IMR-90 (cell line): ENCODE data around the gene GSG1. TPM values are rescaled to one million over a fixed set of nuclear protein-coding genes. Genes with fewer than 3 reads are reported as not detected.

Experiments
- ATAC-seq: fragments of 200-7000 bp; cut with Tn5 transposase; 2 replicates; pipeline ENCODE4 v1.9.1; 2020; ENCODE audit warnings: low read depth, mild to moderate bottlenecking, moderate library complexity
- BruUV-seq: library from RNA; stranded (reverse); fragments of 400-500 nt; replicated peaks from 2 replicates; lab custom pipeline; 2021; lab: Mats Ljungman, UMichigan
- CTCF ChIA-PET: fragments of 300-600 bp; formaldehyde crosslinking; extraction: SDS; loops from one replicate; lab custom pipeline; 2021; ENCODE audit warnings: antibody characterized with exemption; lab: Yijun Ruan, JAX
- POLR2A ChIA-PET: fragments of 300-600 bp; sonication (Branson Sonifier 250); formaldehyde crosslinking; loops from one replicate; lab custom pipeline; 2022; ENCODE audit warnings: antibody characterized with exemption; ENCODE audit not compliant: unreplicated experiment; lab: Charles Lee
- DNase-seq: peaks from one replicate; pipeline ENCODE4 v3.0.0; 2013
- H2AFZ ChIP-seq: replicated peaks from 2 replicates; pipeline ENCODE3; 2013; ENCODE audit warnings: low read length, mild to moderate bottlenecking; ENCODE audit not compliant: poor library complexity
- H2AK5ac ChIP-seq: 2 replicates; pipeline ENCODE4 v1.6.1; 2013; ENCODE audit warnings: low read depth, low read length, inconsistent platforms
- H2AK9ac ChIP-seq: replicated peaks from 2 replicates; pipeline ENCODE3; 2013; ENCODE audit warnings: mild to moderate bottlenecking, low read depth, low read length, moderate library complexity; ENCODE audit not compliant: poor library complexity
- H2BK120ac ChIP-seq: 2 replicates; pipeline ENCODE4 v1.6.1; 2013; ENCODE audit warnings: low read depth, low read length, inconsistent platforms
- H2BK15ac ChIP-seq: 3 replicates; pipeline ENCODE4 v1.6.1; 2013; ENCODE audit warnings: low read depth, low read length, inconsistent platforms
- H2BK20ac ChIP-seq: 2 replicates; pipeline ENCODE4 v1.6.1; 2013; ENCODE audit warnings: low read depth, mild to moderate bottlenecking, inconsistent platforms, low read length, moderate library complexity
- H2BK5ac ChIP-seq: 2 replicates; pipeline ENCODE4 v1.6.1; 2013; ENCODE audit warnings: mild to moderate bottlenecking, low read depth, low read length, inconsistent platforms; ENCODE audit not compliant: poor library complexity, severe bottlenecking
- H3K14ac ChIP-seq: replicated peaks from 2 replicates; pipeline ENCODE4 v1.6.1; 2013; ENCODE audit warnings: low read depth, low read length, inconsistent platforms
- H3K18ac ChIP-seq: 2 replicates; pipeline ENCODE4 v1.6.1; 2013; ENCODE audit warnings: low read depth, low read length, control low read depth
- H3K23ac ChIP-seq: 2 replicates; pipeline ENCODE4 v1.6.1; 2013; ENCODE audit warnings: low read depth, low read length, inconsistent platforms
- H3K27ac ChIP-seq: 2 replicates; pipeline ENCODE4 v1.5.1; 2013; ENCODE audit warnings: mild to moderate bottlenecking, control low read depth, low read length; ENCODE audit not compliant: insufficient read depth
- H3K27me3 ChIP-seq: 2 replicates; pipeline ENCODE4 v1.6.1; 2013; ENCODE audit warnings: low read length; ENCODE audit not compliant: control insufficient read depth, insufficient read depth
- H3K36me3 ChIP-seq: 2 replicates; pipeline ENCODE4 v1.6.1; 2013; ENCODE audit warnings: low read length, mixed read lengths; ENCODE audit not compliant: control insufficient read depth, insufficient read depth
- H3K4ac ChIP-seq: 2 replicates; pipeline ENCODE4 v1.6.1; 2013; ENCODE audit warnings: low read depth, low read length, inconsistent platforms
- H3K4me1 ChIP-seq: 2 replicates; pipeline ENCODE4 v1.6.1; 2013; ENCODE audit warnings: low read length, mixed read lengths; ENCODE audit not compliant: control insufficient read depth, insufficient read depth
- H3K4me2 ChIP-seq: 2 replicates; pipeline ENCODE4 v1.6.1; 2013; ENCODE audit warnings: low read depth, mild to moderate bottlenecking, control low read depth, low read length, moderate library complexity
- H3K4me3 ChIP-seq: 2 replicates; pipeline ENCODE4 v1.5.1; 2013; ENCODE audit warnings: low read depth, mild to moderate bottlenecking, control low read depth, low read length, moderate library complexity; ENCODE audit not compliant: insufficient read depth
- H3K56ac ChIP-seq: 2 replicates; pipeline ENCODE4 v1.6.1; 2013; ENCODE audit warnings: low read length, inconsistent platforms; ENCODE audit not compliant: insufficient read depth; ENCODE audit errors: extremely low read depth
- H3K79me1 ChIP-seq, 2 experiments: 2 replicates each; pipeline ENCODE4 v1.6.1; 2013; ENCODE audit warnings: low read length in 2 of 2, inconsistent platforms in 1 of 2, low read depth in 1 of 2
- H3K9ac ChIP-seq: 2 replicates; pipeline ENCODE4 v1.6.1; 2013; ENCODE audit warnings: low read depth, low read length, control low read depth
- H3K9me1 ChIP-seq: 2 replicates; pipeline ENCODE4 v1.6.1; 2013; ENCODE audit warnings: low read length, inconsistent platforms; ENCODE audit not compliant: insufficient read depth
- H3K9me3 ChIP-seq: 2 replicates; pipeline ENCODE4 v1.6.1; 2013; ENCODE audit warnings: low read length; ENCODE audit not compliant: control insufficient read depth, insufficient read depth
- H4K20me1 ChIP-seq: 2 replicates; pipeline ENCODE4 v1.6.1; 2013; ENCODE audit warnings: low read length, inconsistent platforms; ENCODE audit not compliant: insufficient read depth
- H4K5ac ChIP-seq: 2 replicates; pipeline ENCODE4 v1.6.1; 2013; ENCODE audit warnings: mild to moderate bottlenecking, low read depth, low read length, control low read depth
- H4K8ac ChIP-seq, 2 experiments: 2 replicates each; pipeline ENCODE4 v1.6.1; 2013; ENCODE audit warnings: low read depth in 2 of 2, low read length in 2 of 2, control low read depth in 1 of 2, inconsistent platforms in 1 of 2
- H4K91ac ChIP-seq: 2 replicates; pipeline ENCODE4 v1.6.1; 2013; ENCODE audit warnings: low read depth, low read length, inconsistent platforms; ENCODE audit not compliant: insufficient read depth
- CEBPB ChIP-seq: IDR thresholded peaks from 2 replicates; pipeline ENCODE4 v1.6.1; 2012; ENCODE audit warnings: low read depth, low read length, improper control_type of control experiment
- CTCF ChIP-seq: conservative IDR thresholded peaks from 2 replicates; pipeline ENCODE4 v1.5.1; 2012; ENCODE audit warnings: mild to moderate bottlenecking, low read depth, low read length, improper control_type of control experiment
- MAFK ChIP-seq: IDR thresholded peaks from 2 replicates; pipeline ENCODE4 v1.6.1; 2012; ENCODE audit warnings: low read depth, low read length, improper control_type of control experiment
- NFE2L2 ChIP-seq: fragments of 150-350 bp; IDR thresholded peaks from 2 replicates; pipeline ENCODE4 v1.6.1; 2016; ENCODE audit warnings: low read depth, mild to moderate bottlenecking, low read length
- POLR2A ChIP-seq: IDR thresholded peaks from 2 replicates; pipeline ENCODE4 v1.6.1; 2012; ENCODE audit warnings: mild to moderate bottlenecking, low read depth, low read length
- RCOR1 ChIP-seq: IDR thresholded peaks from 2 replicates; pipeline ENCODE4 v1.6.1; 2012; ENCODE audit warnings: mild to moderate bottlenecking, low read length, improper control_type of control experiment; ENCODE audit not compliant: insufficient replicate concordance
- SMC3 ChIP-seq: fragments of 150-350 bp; IDR thresholded peaks from 2 replicates; pipeline ENCODE4 v1.6.1; 2016; ENCODE audit warnings: low read depth, mild to moderate bottlenecking, antibody characterized with exemption, low read length, moderate library complexity
- WGBS, 2 experiments: methylation state at CpG; one replicate each; pipeline versions ENCODE4 v1.1.5 to v1.1.7; 2013; ENCODE audit warnings: missing lambda C conversion rate in 2 of 2; ENCODE audit not compliant: insufficient read length in 1 of 2; ENCODE audit errors: extremely low coverage in 2 of 2; 5-methylcytosine and 5-hydroxymethylcytosine counted together
- dilution Hi-C: fragments of 300-500 bp; cut with HindIII; formaldehyde crosslinking; loops from one replicate; pipeline ENCODE4 v1.14.3; 2018; ENCODE audit warnings: low sequenced_read_pairs; ENCODE audit not compliant: unreplicated experiment
- in situ Hi-C: fragments of 300-500 bp; cut with MboI; formaldehyde crosslinking; loops from 3 replicates; pipeline ENCODE4 v1.14.3; 2019; ENCODE audit warnings: low sequenced_read_pairs, inconsistent platforms, mixed read lengths
- intact Hi-C: fragments of 100-400 bp; cut with micrococcal nuclease; formaldehyde crosslinking; loops from 2 replicates; pipeline ENCODE4 v1.10.0; 2022
- polyA plus RNA-seq, 3 experiments: library from polyadenylated mRNA; depleted of rRNA; stranded (reverse); fragments of >200 nt; gene quantifications; 2 replicates each; pipeline ENCODE4 v1.2.3, GENCODE V29; 2012; ENCODE audit warnings: low replicate concordance in 1 of 3
- total RNA-seq: library from RNA; depleted of rRNA; stranded (reverse); fragments of >200 nt; gene quantifications from 2 replicates; pipeline ENCODE4 v1.2.3, GENCODE V29; 2012

Gene GSG1
- total and polyA plus RNA-seq, 2 of the 4 experiments (the other 2 are of a cell fraction): 1.8 to 2.9 TPM

DNA sequence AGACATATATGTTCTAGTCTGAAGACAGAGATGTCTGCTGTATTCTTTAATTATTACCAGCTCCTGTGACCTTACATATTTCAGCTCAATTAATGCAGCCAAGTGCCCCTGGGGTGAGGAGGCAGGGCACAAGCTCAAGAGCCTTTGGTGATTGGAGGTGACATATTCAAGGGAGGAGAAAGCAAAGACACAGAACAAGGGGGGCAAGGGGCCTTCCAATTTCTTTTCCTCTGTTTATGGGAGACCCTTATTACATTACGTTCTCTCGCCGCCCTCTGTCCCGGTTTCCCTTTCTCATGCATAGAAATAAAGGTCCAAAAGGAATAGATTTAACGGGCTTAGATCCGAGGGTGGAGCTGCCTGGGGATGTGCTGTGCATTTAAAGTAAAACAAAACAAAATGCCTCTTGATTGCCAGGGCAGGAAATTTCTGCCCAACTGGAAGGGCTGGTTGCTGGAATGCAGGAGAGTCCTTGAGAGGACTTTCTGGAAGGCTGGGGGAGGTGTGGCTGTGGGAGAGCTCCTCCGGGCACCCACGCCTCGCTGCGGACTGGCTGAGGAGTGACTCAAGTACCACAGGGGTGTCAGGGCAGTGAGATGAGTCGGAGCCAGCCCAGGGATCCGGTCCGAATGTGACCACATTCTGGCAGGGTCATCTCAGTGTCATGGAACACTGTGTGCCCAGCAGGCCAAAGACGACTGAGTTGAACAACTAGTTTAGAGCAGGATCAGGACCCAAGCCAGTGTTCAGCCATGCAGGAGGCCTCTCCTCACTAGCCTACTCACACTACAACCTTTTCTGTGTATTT lies 32.1 kb upstream of the GSG1 start (continued):
- no peak for TF ChIP-seq RCOR1
- TF ChIP-seq MAFK: no peak
- TF ChIP-seq POLR2A: no peak
- no peak for TF ChIP-seq CEBPB

DNA sequence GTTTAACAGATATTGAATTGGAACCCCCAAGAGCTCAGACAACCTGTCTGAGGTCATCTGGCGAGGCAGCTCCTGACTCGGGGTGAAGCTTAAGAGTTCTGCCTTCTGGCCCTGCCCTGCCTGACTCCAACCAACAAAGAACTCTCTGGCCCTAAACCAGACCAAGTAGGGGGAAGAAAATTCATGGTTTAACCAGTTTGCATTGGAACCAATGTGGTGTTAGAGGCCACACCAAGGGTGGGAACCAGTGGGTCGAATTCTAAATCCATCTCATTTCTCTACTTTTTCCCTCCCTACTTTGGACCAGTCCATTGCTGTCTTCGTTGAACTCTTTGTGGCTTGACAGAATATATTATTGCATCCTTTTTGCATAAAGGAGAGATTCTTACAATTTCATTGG lies 30.4 kb upstream of the GSG1 start:
- no peak overlapping the region for H2AFZ ChIP-seq
- dilution Hi-C loops (no loop called here), in situ Hi-C loops (no loop called here), intact Hi-C loops (no loop called here)
- H2BK15ac ChIP-seq: no peak overlapping the region
- H4K20me1 ChIP-seq: no peaks in the 10 kb centered on the region
- H3K9ac ChIP-seq: no peak overlapping the region
- H2BK120ac ChIP-seq: no peak overlapping the region
- H3K4me3 ChIP-seq: no peak overlapping the region
- H3K4me1 ChIP-seq: peaks cover 10% of the 10 kb centered on the region
- no TSS peak for BruUV-seq
- no peak overlapping the region for H3K56ac ChIP-seq
- ChIA-PET POLR2A (interaction anchor here (0.6 kb wide), 1 partner anchor 35 kb away, joined by 5 read pairs; no protein-coding TSS in a partner anchor), CTCF (no interaction called here)
- no peak overlapping the region for H3K18ac ChIP-seq
- H4K5ac ChIP-seq: no peak overlapping the region
- H3K36me3 ChIP-seq: no peaks in the 10 kb centered on the region
- no peaks in the 10 kb centered on the region for H3K9me1 ChIP-seq
- H3K4me2 ChIP-seq: no peak overlapping the region
- H2BK20ac ChIP-seq: no peak overlapping the region
- H3K27me3 ChIP-seq: no peaks in the 10 kb centered on the region
- no peak overlapping the region for H3K14ac ChIP-seq
- no peak overlapping the region for H2BK5ac ChIP-seq
- no peak overlapping the region for H2AK9ac ChIP-seq
- H3K9me3 ChIP-seq: no peaks in the 10 kb centered on the region
- no peak for DNase-seq
- no peak overlapping the region for H2AK5ac ChIP-seq
- H4K8ac ChIP-seq: no peak overlapping the region
- no peak overlapping the region for H3K4ac ChIP-seq
- no peaks in the 10 kb centered on the region for H3K79me1 ChIP-seq
- TF ChIP-seq NFE2L2: no peak
- TF ChIP-seq MAFK: no peak
- no peak for TF ChIP-seq POLR2A
- TF ChIP-seq SMC3: no peak
- TF ChIP-seq CEBPB: no peak
- no peak for TF ChIP-seq CTCF
- no peak overlapping the region for H3K27ac ChIP-seq
- no CpG with 5 or more reads among the region's 4 CpGs for whole genome bisulfite sequencing, 2 experiments
- H3K23ac ChIP-seq: no peak overlapping the region
- ATAC-seq: no peak
- H4K91ac ChIP-seq: no peak overlapping the region
